ES-I3 (cell line): ENCODE data around the gene PSMB7.

Experiments
- H3K36me3 ChIP-seq: 2 replicates; pipeline ENCODE4 v1.6.1; 2013; ENCODE audit warnings: mild to moderate bottlenecking, low read length, control low read depth, moderate library complexity; ENCODE audit not compliant: insufficient read depth
- H3K4me1 ChIP-seq: 2 replicates; pipeline ENCODE4 v1.6.1; 2013; ENCODE audit warnings: mild to moderate bottlenecking, control low read depth, low read length; ENCODE audit not compliant: insufficient read depth
- H3K9ac ChIP-seq: 2 replicates; pipeline ENCODE4 v1.6.1; 2013; ENCODE audit warnings: low read depth, mild to moderate bottlenecking, low read length, moderate library complexity
- H3K9me3 ChIP-seq: 2 replicates; pipeline ENCODE4 v1.6.1; 2013; ENCODE audit warnings: mild to moderate bottlenecking, low read length, moderate library complexity; ENCODE audit not compliant: control insufficient read depth, insufficient read depth

Gene PSMB7

GRCh38 chr9:124325816-124326215, 89.4 kb downstream of the PSMB7 start:
- Histone ChIP-seq H3K36me3 (peaks cover 8% of the 10 kb centered on the region; the same call in 1 of the 2 replicates), H3K4me1 (no peaks in the 10 kb centered on the region), H3K9ac (no peak overlapping the region), H3K9me3 (no peaks in the 10 kb centered on the region)

- peaks cover 8% of the 10 kb centered on the region; the same call in 1 of the 2 replicates for H3K36me3 ChIP-seq
- H3K9me3 ChIP-seq, result no peaks in the 10 kb centered on the region
- H3K9ac ChIP-seq, result no peak overlapping the region
- no peaks in the 10 kb centered on the region for H3K4me1 ChIP-seq
Measured at GRCh38 chr9:124323904-124324303, 91.3 kb downstream of the PSMB7 start.

- Histone ChIP-seq H3K9ac (no peak overlapping the region), H3K4me1 (no peaks in the 10 kb centered on the region), H3K36me3 (peaks cover 8% of the 10 kb centered on the region; the same call in 1 of the 2 replicates), H3K9me3 (no peaks in the 10 kb centered on the region)
Measured at GRCh38 chr9:124322618-124323432, 92.4 kb downstream of the PSMB7 start.

- Histone ChIP-seq H3K9ac (no peak overlapping the region), H3K4me1 (no peaks in the 10 kb centered on the region), H3K9me3 (no peaks in the 10 kb centered on the region), H3K36me3 (peaks cover 3% of the 10 kb centered on the region; the same call in 1 of the 2 replicates)
Measured at GRCh38 chr9:124321935-124322334, 93.3 kb downstream of the PSMB7 start.

- Histone ChIP-seq H3K36me3 (peaks cover 3% of the 10 kb centered on the region), H3K9ac (no peak overlapping the region), H3K4me1 (no peaks in the 10 kb centered on the region), H3K9me3 (no peaks in the 10 kb centered on the region)
Measured at GRCh38 chr9:124321416-124321815, 93.8 kb downstream of the PSMB7 start.

GRCh38 chr9:124320062-124320973, 94.9 kb downstream of the PSMB7 start:
- Histone ChIP-seq H3K4me1 (no peaks in the 10 kb centered on the region), H3K36me3 (peaks cover 3% of the 10 kb centered on the region)

GRCh38 chr9:124315882-124316281, 99.4 kb downstream of the PSMB7 start:
- H3K9me3 ChIP-seq, result no peaks in the 10 kb centered on the region
- H3K36me3 ChIP-seq, result peaks cover 7% of the 10 kb centered on the region; the same call in 1 of the 2 replicates
- no peaks in the 10 kb centered on the region for H3K4me1 ChIP-seq
- H3K9ac ChIP-seq, result no peak overlapping the region

More at GRCh38 chr9:124320062-124320973, 94.9 kb downstream of the PSMB7 start:
- Histone ChIP-seq H3K9me3 (no peaks in the 10 kb centered on the region), H3K9ac (no peak overlapping the region)

GRCh38 chr9:124313940-124314339, 101.3 kb downstream of the PSMB7 start:
- no peak overlapping the region for H3K9ac ChIP-seq
- H3K36me3 ChIP-seq, result peaks cover 7% of the 10 kb centered on the region; the same call in 1 of the 2 replicates
- H3K4me1 ChIP-seq, result peaks cover 14% of the 10 kb centered on the region
- H3K9me3 ChIP-seq, result no peaks in the 10 kb centered on the region

- H3K4me1 ChIP-seq, result peaks cover 18% of the 10 kb centered on the region
- H3K36me3 ChIP-seq, result peaks cover 7% of the 10 kb centered on the region; the same call in 1 of the 2 replicates
- H3K9me3 ChIP-seq, result no peaks in the 10 kb centered on the region
- H3K9ac ChIP-seq, result no peak overlapping the region
Measured at GRCh38 chr9:124312290-124313265, 102.7 kb downstream of the PSMB7 start.

GRCh38 chr9:124311283-124311682, 104.0 kb downstream of the PSMB7 start:
- Histone ChIP-seq H3K9me3 (no peaks in the 10 kb centered on the region), H3K4me1 (peaks cover 20% of the 10 kb centered on the region), H3K9ac (no peak overlapping the region), H3K36me3 (peaks cover 7% of the 10 kb centered on the region; the same call in 1 of the 2 replicates)

- H3K9ac ChIP-seq, result no peak overlapping the region
- H3K9me3 ChIP-seq, result no peaks in the 10 kb centered on the region
- peaks cover 4% of the 10 kb centered on the region; the same call in 1 of the 2 replicates for H3K36me3 ChIP-seq
- peaks cover 20% of the 10 kb centered on the region for H3K4me1 ChIP-seq
Measured at GRCh38 chr9:124309667-124310084, 105.6 kb downstream of the PSMB7 start.

- peaks cover 2% of the 10 kb centered on the region; the same call in 1 of the 2 replicates for H3K36me3 ChIP-seq
- no peak overlapping the region for H3K9ac ChIP-seq
- no peaks in the 10 kb centered on the region for H3K9me3 ChIP-seq
- H3K4me1 ChIP-seq, result peaks cover 20% of the 10 kb centered on the region
Measured at GRCh38 chr9:124308606-124309491, 106.4 kb downstream of the PSMB7 start.
